ENCODE results near the gene GPR183.

DNA sequence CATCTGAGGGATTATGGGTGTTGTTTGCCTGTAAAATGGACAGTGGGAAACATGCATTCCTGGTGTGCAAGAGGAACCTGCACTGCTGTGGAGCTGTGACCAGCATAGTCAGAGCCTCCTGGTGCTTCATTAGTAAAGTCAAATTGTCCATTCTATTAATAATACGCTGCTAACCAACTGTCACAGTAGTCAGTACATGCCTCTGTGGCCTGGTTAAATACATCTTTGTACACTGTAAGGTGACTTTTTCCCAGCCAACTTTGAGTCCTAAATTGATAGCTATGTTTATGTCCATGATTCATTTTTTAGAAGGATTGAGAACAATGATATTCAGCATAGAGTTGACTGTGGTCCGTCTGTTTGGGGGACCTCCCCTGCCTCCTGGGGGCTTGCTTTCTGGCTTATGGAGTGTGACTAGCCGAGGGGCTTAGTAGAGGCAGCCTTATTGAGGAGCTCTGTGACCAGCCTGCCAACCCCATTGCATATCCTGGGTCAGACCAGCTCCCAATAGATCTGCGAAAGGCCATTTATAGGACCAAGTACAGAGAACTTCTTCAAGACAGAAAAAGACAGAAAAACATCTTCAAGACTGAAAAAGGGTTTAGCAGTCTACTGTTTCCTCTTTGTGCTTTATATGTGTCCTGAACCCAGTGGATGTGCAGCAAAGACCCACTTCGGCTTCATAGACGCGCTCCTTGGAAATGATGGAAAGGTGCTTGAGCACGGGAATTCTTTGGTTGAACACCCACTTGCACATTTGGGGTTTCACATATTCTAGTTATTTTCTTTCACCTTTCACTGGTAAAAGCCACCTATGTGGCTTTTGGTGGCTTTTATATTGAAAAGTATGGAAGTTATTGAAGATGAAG is 4.3 kb downstream of the GPR183 start:
- TF ChIP-seq, protein P1, sequence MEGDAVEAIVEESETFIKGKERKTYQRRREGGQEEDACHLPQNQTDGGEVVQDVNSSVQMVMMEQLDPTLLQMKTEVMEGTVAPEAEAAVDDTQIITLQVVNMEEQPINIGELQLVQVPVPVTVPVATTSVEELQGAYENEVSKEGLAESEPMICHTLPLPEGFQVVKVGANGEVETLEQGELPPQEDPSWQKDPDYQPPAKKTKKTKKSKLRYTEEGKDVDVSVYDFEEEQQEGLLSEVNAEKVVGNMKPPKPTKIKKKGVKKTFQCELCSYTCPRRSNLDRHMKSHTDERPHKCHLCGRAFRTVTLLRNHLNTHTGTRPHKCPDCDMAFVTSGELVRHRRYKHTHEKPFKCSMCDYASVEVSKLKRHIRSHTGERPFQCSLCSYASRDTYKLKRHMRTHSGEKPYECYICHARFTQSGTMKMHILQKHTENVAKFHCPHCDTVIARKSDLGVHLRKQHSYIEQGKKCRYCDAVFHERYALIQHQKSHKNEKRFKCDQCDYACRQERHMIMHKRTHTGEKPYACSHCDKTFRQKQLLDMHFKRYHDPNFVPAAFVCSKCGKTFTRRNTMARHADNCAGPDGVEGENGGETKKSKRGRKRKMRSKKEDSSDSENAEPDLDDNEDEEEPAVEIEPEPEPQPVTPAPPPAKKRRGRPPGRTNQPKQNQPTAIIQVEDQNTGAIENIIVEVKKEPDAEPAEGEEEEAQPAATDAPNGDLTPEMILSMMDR (IDR thresholded peaks at IDR 0.05; ENCODE audit: insufficient read depth, low read depth, low read length), result no peak
- no peak for TF ChIP-seq EZH2 (IDR thresholded peaks at IDR 0.05; ENCODE audit: insufficient read depth, low read length)
